ENCODE measurements around the gene COA1. TPM values are rescaled to one million over a fixed set of nuclear protein-coding genes. Genes with fewer than 3 reads are reported as not detected.

COA1 gene
- total RNA-seq, 6 experiments from 2014 or later = 52.5 to 61.5 (median 57.3) TPM

- no peak for TF ChIP-seq CTCF (IDR thresholded peaks at IDR 0.05)
- no peak overlapping the region for H3K4me3 Mint-ChIP-seq
- peaks cover 37% of the 10 kb centered on the region for H3K4me1 Mint-ChIP-seq (ENCODE audit: low read depth)
- H3K9me3 Mint-ChIP-seq = no peaks in the 10 kb centered on the region
- H3K27ac Mint-ChIP-seq = no peak overlapping the region
- no peak for DNase-seq
- no peaks in the 10 kb centered on the region; the same call in 1 of the 2 replicates for H3K27me3 Mint-ChIP-seq (ENCODE audit: insufficient read depth)
- H3K36me3 Mint-ChIP-seq (ENCODE audit: low read depth) = no peaks in the 10 kb centered on the region
Measured at GRCh38 chr7:43766564-43766963, 37.2 kb upstream of the COA1 start.

- Mint-ChIP-seq H3K27me3 (ENCODE audit: insufficient read depth) (no peaks in the 10 kb centered on the region), H3K27ac (peak overlapping the region; percentile 42), H3K4me1 (ENCODE audit: low read depth) (peaks cover 38% of the 10 kb centered on the region), H3K9me3 (no peaks in the 10 kb centered on the region), H3K36me3 (ENCODE audit: low read depth) (no peaks in the 10 kb centered on the region), H3K4me3 (no peak overlapping the region)
- TF ChIP-seq CTCF (IDR thresholded peaks at IDR 0.05) = no peak
- peak; percentile 35 for DNase-seq
Measured at GRCh38 chr7:43764807-43765491, 35.6 kb upstream of the COA1 start.

- H3K4me1 Mint-ChIP-seq (ENCODE audit: low read depth) = peaks cover 43% of the 10 kb centered on the region
- H3K27ac Mint-ChIP-seq = no peak overlapping the region
- no peak for TF ChIP-seq CTCF (IDR thresholded peaks at IDR 0.05)
- no peak for DNase-seq
- no peak overlapping the region for H3K4me3 Mint-ChIP-seq
- no peaks in the 10 kb centered on the region for H3K9me3 Mint-ChIP-seq
- no peaks in the 10 kb centered on the region for H3K27me3 Mint-ChIP-seq (ENCODE audit: insufficient read depth)
- no peaks in the 10 kb centered on the region for H3K36me3 Mint-ChIP-seq (ENCODE audit: low read depth)
Measured at GRCh38 chr7:43764039-43764761, 34.9 kb upstream of the COA1 start.

GRCh38 chr7:43763183-43763582 is 33.9 kb upstream of the COA1 start:
- TF ChIP-seq CTCF (IDR thresholded peaks at IDR 0.05) = peak; percentile 36
- Mint-ChIP-seq H3K4me1 (ENCODE audit: low read depth) (peaks cover 44% of the 10 kb centered on the region), H3K9me3 (no peaks in the 10 kb centered on the region), H3K4me3 (no peak overlapping the region), H3K36me3 (ENCODE audit: low read depth) (no peaks in the 10 kb centered on the region), H3K27ac (no peak overlapping the region), H3K27me3 (ENCODE audit: insufficient read depth) (no peaks in the 10 kb centered on the region)
- DNase-seq = no peak

GRCh38 chr7:43761938-43762692 is 32.8 kb upstream of the COA1 start:
- no peak for TF ChIP-seq CTCF (IDR thresholded peaks at IDR 0.05)
- no peak for DNase-seq
- Mint-ChIP-seq H3K4me3 (no peak overlapping the region), H3K36me3 (ENCODE audit: low read depth) (no peaks in the 10 kb centered on the region), H3K27ac (no peak overlapping the region), H3K27me3 (ENCODE audit: insufficient read depth) (no peaks in the 10 kb centered on the region), H3K9me3 (no peaks in the 10 kb centered on the region), H3K4me1 (ENCODE audit: low read depth) (peaks cover 54% of the 10 kb centered on the region)
